DOHH2 (cell line): ENCODE measurements around the gene INSYN2B.

Source experiments
- EZH2phosphoT487 ChIP-seq: fragments of 200-600 bp; sonication (generic); IDR thresholded peaks from 2 replicates; pipeline ENCODE4 v1.6.1; 2017; ENCODE audit warnings: borderline replicate concordance, mild to moderate bottlenecking, antibody characterized with exemption, low read length, moderate library complexity, mixed read lengths
- TF ChIP-seq, protein P1 (sequence below): fragments of 200-600 bp; sonication (generic); IDR thresholded peaks from one replicate; pipeline ENCODE4 v1.5.1; 2014; ENCODE audit warnings: antibody characterized with exemption, mild to moderate bottlenecking, low read depth, low read length; ENCODE audit not compliant: poor library complexity, severe bottlenecking

- TF ChIP-seq, protein P1, sequence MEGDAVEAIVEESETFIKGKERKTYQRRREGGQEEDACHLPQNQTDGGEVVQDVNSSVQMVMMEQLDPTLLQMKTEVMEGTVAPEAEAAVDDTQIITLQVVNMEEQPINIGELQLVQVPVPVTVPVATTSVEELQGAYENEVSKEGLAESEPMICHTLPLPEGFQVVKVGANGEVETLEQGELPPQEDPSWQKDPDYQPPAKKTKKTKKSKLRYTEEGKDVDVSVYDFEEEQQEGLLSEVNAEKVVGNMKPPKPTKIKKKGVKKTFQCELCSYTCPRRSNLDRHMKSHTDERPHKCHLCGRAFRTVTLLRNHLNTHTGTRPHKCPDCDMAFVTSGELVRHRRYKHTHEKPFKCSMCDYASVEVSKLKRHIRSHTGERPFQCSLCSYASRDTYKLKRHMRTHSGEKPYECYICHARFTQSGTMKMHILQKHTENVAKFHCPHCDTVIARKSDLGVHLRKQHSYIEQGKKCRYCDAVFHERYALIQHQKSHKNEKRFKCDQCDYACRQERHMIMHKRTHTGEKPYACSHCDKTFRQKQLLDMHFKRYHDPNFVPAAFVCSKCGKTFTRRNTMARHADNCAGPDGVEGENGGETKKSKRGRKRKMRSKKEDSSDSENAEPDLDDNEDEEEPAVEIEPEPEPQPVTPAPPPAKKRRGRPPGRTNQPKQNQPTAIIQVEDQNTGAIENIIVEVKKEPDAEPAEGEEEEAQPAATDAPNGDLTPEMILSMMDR, result no peak
- no peak for TF ChIP-seq EZH2phosphoT487
Observed at GRCh38 chr5:169911448-169912212, 68.7 kb downstream of the INSYN2B start.
